Activated T-cell treated with anti-CD3 and anti-CD28 coated beads, Interleukin-2, amount 50 U/mL, for 72 hours (primary cell): ENCODE data around the gene CPA5. TPM values are rescaled to one million over a fixed set of nuclear protein-coding genes. Genes with fewer than 3 reads are reported as not detected.

Experiments
- ATAC-seq, 2 donors: fragments of 150-1000 bp; cut with Tn5 transposase; replicated peaks in 1 of 2; 2 replicates each; pipeline ENCODE4 v1.10.0; 2021; ENCODE audit warnings: moderate library complexity in 2 of 2, mild to moderate bottlenecking in 1 of 2
- DNase-seq, 2 donors: peaks; one replicate each; pipeline ENCODE4 v3.0.0; 2021 to 2022; ENCODE audit warnings: mixed read lengths in 1 of 2
- H3K27ac Mint-ChIP-seq: one replicate; pipeline ENCODE4 v1.8.0; 2022; ENCODE audit warnings: mild to moderate bottlenecking, moderate library complexity, mixed read lengths
- H3K27me3 Mint-ChIP-seq: one replicate; pipeline ENCODE4 v1.8.0; 2022; ENCODE audit warnings: low read depth, mixed read lengths
- H3K36me3 Mint-ChIP-seq, 2 donors: one replicate each; pipeline ENCODE4 v1.8.0; 2022; ENCODE audit warnings: mixed read lengths in 2 of 2, mild to moderate bottlenecking in 1 of 2; ENCODE audit not compliant: insufficient read depth in 2 of 2
- H3K4me1 Mint-ChIP-seq: one replicate; pipeline ENCODE4 v1.8.0; 2022; ENCODE audit warnings: low read depth, mixed read lengths
- H3K4me3 Mint-ChIP-seq, 2 donors: one replicate each; pipeline ENCODE4 v1.8.0; 2022; ENCODE audit warnings: mild to moderate bottlenecking in 2 of 2, mixed read lengths in 2 of 2, moderate library complexity in 2 of 2
- H3K9me3 Mint-ChIP-seq, 2 donors: one replicate each; pipeline ENCODE4 v1.8.0; 2022; ENCODE audit warnings: mixed read lengths in 2 of 2
- total RNA-seq, 2 donors: library from RNA; stranded (reverse); gene quantifications; one replicate each; pipeline ENCODE4 v1.2.3, GENCODE V29; 2022

CPA5 gene
- total RNA-seq, 2 donors from 2014 or later, result 4.4 to 5.9 TPM

DNA sequence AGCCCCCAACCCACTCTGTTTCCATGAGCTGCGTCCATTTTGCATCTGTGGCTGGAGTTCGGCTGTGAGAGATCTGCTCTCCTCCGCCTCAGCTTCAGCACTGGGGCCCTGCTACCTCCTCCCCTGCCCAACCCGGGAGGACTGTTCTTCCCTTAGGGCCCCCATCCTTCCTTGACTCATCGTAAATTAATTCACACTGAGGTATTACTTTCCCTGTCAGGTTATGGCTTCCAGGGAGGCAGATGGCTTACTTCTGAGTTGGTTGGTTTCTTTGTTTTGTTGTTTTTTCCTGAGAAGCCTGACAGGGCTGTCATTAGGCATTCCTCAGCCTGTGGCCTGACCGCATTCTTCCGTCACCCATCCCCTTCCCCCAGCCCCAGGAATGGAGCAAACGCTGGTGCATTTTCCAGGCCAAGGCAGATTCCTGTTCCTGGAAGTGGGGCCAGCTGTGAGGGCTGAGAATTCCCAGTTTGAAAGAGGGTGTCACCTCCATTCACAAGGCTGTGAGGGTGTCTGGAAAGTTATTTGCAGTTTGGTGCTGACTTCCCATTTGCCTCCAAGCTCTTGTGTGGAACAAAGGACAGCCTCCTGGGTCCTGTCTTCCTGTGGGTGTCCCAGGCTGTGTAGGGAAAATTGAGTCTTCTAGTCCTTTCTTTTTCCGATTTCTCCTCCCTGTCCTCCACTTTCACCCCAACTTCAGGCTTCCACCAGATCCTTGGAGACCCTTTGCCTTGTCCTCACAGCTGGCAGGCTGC is 11.7 kb downstream of the CPA5 start:
- peaks cover 6 to 11% of the 10 kb centered on the region in 2 donors for H3K36me3 Mint-ChIP-seq
- no peak overlapping the region for H3K27ac Mint-ChIP-seq
- no peak for DNase-seq
- no peak for ATAC-seq
- peaks cover 17% of the 10 kb centered on the region for H3K4me1 Mint-ChIP-seq
- H3K27me3 Mint-ChIP-seq, result peaks cover 8% of the 10 kb centered on the region
- H3K4me3 Mint-ChIP-seq, result no peak overlapping the region
- H3K9me3 Mint-ChIP-seq, result peaks cover 9 to 10% of the 10 kb centered on the region in 2 donors

DNA sequence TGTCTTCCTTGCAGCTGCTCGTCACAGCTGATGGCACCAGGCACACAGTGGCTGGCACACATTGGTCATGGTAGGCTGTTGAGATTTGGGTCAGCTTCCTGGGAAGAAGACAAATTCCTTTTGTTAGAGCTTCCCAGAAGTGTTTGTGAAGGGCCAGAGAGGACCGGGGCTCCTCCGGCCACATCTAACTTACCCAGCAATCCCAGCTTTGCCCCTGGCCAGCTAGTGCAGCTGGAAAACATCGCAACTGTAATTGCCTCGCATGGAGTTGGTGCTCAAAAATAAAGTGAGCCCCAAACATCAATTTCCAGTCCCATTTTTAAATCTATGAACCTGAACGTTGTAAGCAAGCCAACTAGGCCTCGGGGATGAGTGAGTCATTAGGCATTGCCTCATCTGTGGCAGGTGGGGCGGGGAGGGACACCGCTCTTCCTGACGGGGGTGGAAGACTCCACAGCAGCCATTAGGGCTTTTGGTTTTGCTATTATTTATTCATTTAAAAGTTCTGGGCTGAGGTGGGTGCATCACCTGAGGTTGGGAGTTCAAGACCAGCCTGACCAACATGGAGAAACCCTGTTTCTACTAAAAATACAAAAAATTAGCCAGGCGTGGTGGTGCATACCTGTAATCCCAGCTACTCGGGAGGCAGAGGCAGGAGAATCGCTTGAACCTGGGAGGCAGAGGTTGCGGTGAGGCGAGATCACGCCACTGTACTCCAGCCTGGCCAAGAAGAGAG is 12.4 kb downstream of the CPA5 start:
- Mint-ChIP-seq H3K36me3 (peaks cover 6 to 11% of the 10 kb centered on the region in 2 donors), H3K27me3 (peaks cover 8% of the 10 kb centered on the region), H3K4me3 (no peak overlapping the region), H3K9me3 (peaks cover 9 to 10% of the 10 kb centered on the region in 2 donors), H3K4me1 (peaks cover 9% of the 10 kb centered on the region), H3K27ac (no peak overlapping the region)
- no peak for ATAC-seq
- no peak for DNase-seq

DNA sequence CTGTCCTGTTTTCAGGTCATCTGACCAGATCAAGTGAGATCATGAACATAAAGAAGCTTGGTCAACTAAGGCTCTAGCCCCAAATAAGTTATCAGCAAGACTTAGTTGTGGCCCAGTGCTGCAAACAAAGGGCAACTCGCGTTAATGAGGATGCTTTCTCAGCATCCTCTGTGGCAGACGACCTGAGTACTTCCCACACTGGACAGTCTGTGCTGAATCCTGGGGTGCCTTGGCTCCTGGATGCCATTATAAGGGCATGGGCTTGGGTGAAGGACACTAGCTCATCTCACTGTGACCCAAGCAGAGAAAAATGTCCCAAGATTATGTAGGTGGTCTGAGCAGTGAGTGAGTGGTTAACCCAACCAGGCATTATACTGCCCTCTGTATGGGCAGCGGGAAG is 13.9 kb downstream of the CPA5 start:
- H3K4me1 Mint-ChIP-seq, result peaks cover 5% of the 10 kb centered on the region
- H3K4me3 Mint-ChIP-seq, result no peak overlapping the region
- ATAC-seq (no peak), DNase-seq (no peak)
- H3K27me3 Mint-ChIP-seq, result peaks cover 2% of the 10 kb centered on the region
- H3K9me3 Mint-ChIP-seq, result peaks cover 9 to 10% of the 10 kb centered on the region in 2 donors
- H3K27ac Mint-ChIP-seq, result no peak overlapping the region
- peaks cover 6 to 11% of the 10 kb centered on the region in 2 donors for H3K36me3 Mint-ChIP-seq

- H3K4me3 Mint-ChIP-seq, result no peak overlapping the region
- H3K9me3 Mint-ChIP-seq, result peaks cover 9 to 10% of the 10 kb centered on the region in 2 donors
- H3K27ac Mint-ChIP-seq, result no peak overlapping the region
These were observed 14.8 kb downstream of the CPA5 start for GRCh38 chr7:130359276-130359857.

GRCh38 chr7:130360518-130360917 is 15.9 kb downstream of the CPA5 start:
- DNase-seq, result no peak
- ATAC-seq, result no peak

More at GRCh38 chr7:130359276-130359857, 14.8 kb downstream of the CPA5 start:
- Mint-ChIP-seq H3K4me1 (peaks cover 12% of the 10 kb centered on the region), H3K27me3 (no peaks in the 10 kb centered on the region), H3K36me3 (peaks cover 6 to 11% of the 10 kb centered on the region in 2 donors)
- no peak for ATAC-seq
- DNase-seq, result no peak

GRCh38 chr7:130361681-130362080 is 17.1 kb downstream of the CPA5 start:
- Mint-ChIP-seq H3K27me3 (no peaks in the 10 kb centered on the region), H3K27ac (no peak overlapping the region), H3K36me3 (peaks cover 9 to 11% of the 10 kb centered on the region in 2 donors), H3K4me1 (peaks cover 31% of the 10 kb centered on the region), H3K4me3 (no peak overlapping the region), H3K9me3 (peaks cover 9 to 10% of the 10 kb centered on the region in 2 donors)
- no peak for DNase-seq
- no peak for ATAC-seq

More at GRCh38 chr7:130360518-130360917, 15.9 kb downstream of the CPA5 start:
- H3K9me3 Mint-ChIP-seq, result peaks cover 9 to 10% of the 10 kb centered on the region in 2 donors
- peaks cover 20% of the 10 kb centered on the region for H3K4me1 Mint-ChIP-seq
- peaks cover 6 to 11% of the 10 kb centered on the region in 2 donors for H3K36me3 Mint-ChIP-seq
- H3K4me3 Mint-ChIP-seq, result no peak overlapping the region
- no peaks in the 10 kb centered on the region for H3K27me3 Mint-ChIP-seq
- no peak overlapping the region for H3K27ac Mint-ChIP-seq

DNA sequence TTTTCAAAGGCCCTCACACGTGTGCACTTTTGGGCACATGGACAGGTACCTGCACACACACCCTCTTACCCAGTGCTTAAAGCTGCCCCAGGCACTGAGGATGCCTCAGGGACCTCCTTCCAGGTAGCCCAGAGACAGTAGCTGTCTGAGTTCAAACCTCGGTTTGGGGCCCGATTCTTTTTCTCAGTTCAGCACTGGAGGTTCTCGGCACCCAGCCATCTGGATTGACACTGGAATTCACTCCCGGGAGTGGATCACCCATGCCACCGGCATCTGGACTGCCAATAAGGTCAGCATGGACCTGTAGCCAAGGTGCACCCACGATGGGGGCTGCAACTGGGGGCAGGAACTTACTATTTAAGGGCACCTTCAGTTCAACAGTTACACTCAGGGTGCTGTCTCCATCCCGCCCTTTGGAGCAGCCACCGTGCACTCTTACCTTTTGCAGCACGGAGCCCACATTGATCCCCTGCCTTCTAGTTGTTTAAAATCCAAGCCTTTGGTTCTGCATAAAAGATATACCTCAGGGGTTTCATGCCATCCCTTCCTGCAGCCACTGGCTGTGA is 17.7 kb downstream of the CPA5 start:
- Mint-ChIP-seq H3K36me3 (peaks cover 11% of the 10 kb centered on the region in 2 donors), H3K27me3 (no peaks in the 10 kb centered on the region), H3K27ac (no peak overlapping the region), H3K4me3 (no peak overlapping the region), H3K4me1 (peaks cover 38% of the 10 kb centered on the region), H3K9me3 (peaks cover 9 to 10% of the 10 kb centered on the region in 2 donors)
- ATAC-seq, result no peak
- DNase-seq, result no peak

- peaks cover 9 to 10% of the 10 kb centered on the region in 2 donors for H3K9me3 Mint-ChIP-seq
- H3K4me1 Mint-ChIP-seq, result peaks cover 41% of the 10 kb centered on the region
- H3K36me3 Mint-ChIP-seq, result peaks cover 11% of the 10 kb centered on the region in 2 donors
- DNase-seq (peak; percentile 76 to 83), ATAC-seq (peak; percentile 96 to 97)
- peak overlapping the region in 1 of 2 donors; percentile 44 for H3K4me3 Mint-ChIP-seq
- no peaks in the 10 kb centered on the region for H3K27me3 Mint-ChIP-seq
- no peak overlapping the region for H3K27ac Mint-ChIP-seq
These were observed 18.6 kb downstream of the CPA5 start for GRCh38 chr7:130363026-130363847.

- peaks cover 3 to 9% of the 10 kb centered on the region in 2 donors for H3K36me3 Mint-ChIP-seq
- H3K27me3 Mint-ChIP-seq, result no peaks in the 10 kb centered on the region
- no peak overlapping the region for H3K4me3 Mint-ChIP-seq
- no peak overlapping the region for H3K27ac Mint-ChIP-seq
- H3K9me3 Mint-ChIP-seq, result peaks cover 3 to 10% of the 10 kb centered on the region in 2 donors
- ATAC-seq (no peak), DNase-seq (no peak)
- H3K4me1 Mint-ChIP-seq, result peaks cover 52% of the 10 kb centered on the region
These were observed 19.8 kb downstream of the CPA5 start for GRCh38 chr7:130364451-130364850.

- no peak for ATAC-seq
- H3K9me3 Mint-ChIP-seq, result peaks cover 0 to 9% of the 10 kb centered on the region in 2 donors
- no peak overlapping the region for H3K27ac Mint-ChIP-seq
- H3K4me1 Mint-ChIP-seq, result peaks cover 58% of the 10 kb centered on the region
- H3K4me3 Mint-ChIP-seq, result no peak overlapping the region
- no peak for DNase-seq
- H3K36me3 Mint-ChIP-seq, result peaks cover 0 to 7% of the 10 kb centered on the region in 2 donors
- no peaks in the 10 kb centered on the region for H3K27me3 Mint-ChIP-seq
These were observed 20.5 kb downstream of the CPA5 start for GRCh38 chr7:130365088-130365487.

DNA sequence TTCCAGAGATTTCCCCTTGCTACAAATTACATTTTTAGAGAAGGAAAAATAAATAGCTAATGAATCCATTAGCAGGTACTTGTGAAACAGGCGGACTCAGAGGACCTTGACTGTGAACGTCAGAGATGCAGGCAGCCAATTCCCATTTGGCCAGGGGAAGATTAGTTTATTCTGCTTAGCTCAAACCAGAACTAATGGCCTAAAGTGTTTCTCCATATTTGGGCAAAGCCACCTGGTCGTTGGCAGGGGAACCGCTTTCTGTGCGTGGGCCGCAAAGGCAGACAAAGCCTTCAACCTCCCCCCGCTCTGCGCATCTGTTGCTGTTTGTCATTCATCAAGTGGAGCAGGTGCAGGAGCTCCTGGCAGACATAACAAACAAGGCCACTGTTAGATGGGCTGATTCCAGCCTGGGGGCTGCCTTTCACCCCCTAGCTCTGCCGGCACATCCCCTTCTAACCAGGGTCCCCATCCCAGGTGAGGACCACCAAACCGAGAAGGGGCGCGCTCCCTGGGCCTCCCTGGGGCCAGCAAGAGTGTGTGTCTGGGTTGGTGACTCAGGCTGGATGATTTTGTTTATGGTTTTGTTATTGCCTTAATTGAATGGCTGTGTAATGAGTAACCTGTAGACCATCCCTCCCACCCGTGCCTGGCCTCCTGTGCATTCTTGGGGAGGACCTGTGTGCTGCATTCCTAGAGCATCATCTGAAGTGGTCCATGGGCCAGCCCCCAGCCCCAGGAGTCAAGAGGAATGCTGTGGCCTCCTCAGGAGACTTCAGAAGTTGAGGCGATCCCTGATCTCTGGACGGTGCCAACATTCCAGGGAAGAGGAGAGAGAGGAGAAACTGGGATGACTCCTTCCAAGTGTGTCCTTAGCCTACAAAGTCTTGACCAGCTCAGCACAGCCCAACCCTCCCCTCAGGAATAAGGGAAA is 21.2 kb downstream of the CPA5 start:
- ATAC-seq (peak in 1 of 2 donors; percentile 30), DNase-seq (peak; percentile 21 to 43)
- H3K27ac Mint-ChIP-seq, result no peak overlapping the region
- H3K4me3 Mint-ChIP-seq, result peak overlapping the region; percentile 54 to 56
- peaks cover 0 to 5% of the 10 kb centered on the region in 2 donors for H3K36me3 Mint-ChIP-seq
- H3K27me3 Mint-ChIP-seq, result no peaks in the 10 kb centered on the region
- H3K9me3 Mint-ChIP-seq, result peaks cover 0 to 3% of the 10 kb centered on the region in 2 donors
- peaks cover 58% of the 10 kb centered on the region for H3K4me1 Mint-ChIP-seq
